Activated CD4-positive, alpha-beta T cell treated with anti-CD3 and anti-CD28 coated beads, Interleukin-2, Interleukin-6, amounts not matched to agents 100 ng/mL and 50 ng/mL, durations not matched to agents 16 hours and 8 hours (primary cell): ENCODE data around the gene SEMA3B.

Experiments
- DNase-seq: peaks from one replicate; pipeline ENCODE4 v3.0.0-alpha.2; 2020

SEMA3B gene

DNA sequence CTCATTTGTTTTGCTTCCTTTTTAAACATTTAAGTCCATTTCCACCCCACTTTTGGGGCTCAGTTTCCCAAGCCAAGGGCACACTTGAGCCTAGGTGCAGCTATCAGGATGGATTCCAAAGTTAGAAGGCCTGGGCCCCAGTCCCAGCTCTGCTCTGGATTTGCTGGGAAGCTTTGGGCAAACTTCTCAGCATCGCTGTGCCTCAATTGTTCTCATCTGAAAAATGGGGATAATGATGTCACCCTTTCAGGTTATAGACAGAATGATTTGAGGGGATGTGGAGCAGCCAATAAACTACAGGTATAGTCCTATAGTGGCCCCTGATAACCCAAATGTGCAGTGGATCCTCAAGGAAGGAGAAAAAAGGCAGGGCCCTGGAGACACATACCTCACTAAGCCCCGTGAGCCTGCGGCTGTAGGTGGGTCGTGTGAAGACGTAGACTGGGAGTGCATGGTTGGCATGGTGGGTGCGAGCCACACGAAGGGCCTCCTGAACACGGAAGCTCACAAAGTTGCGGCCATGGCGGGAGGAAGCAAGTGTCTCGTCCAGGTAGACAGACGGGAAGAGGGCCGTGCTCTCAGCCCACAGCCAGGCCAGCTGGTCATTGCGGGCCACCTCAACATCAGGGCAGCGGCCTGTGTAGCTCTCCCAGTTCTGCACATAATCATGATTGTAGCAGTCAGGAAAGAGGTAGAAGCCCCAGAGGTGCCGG is 50.4 kb downstream of the SEMA3B start:
- DNase-seq, result no peak

DNA sequence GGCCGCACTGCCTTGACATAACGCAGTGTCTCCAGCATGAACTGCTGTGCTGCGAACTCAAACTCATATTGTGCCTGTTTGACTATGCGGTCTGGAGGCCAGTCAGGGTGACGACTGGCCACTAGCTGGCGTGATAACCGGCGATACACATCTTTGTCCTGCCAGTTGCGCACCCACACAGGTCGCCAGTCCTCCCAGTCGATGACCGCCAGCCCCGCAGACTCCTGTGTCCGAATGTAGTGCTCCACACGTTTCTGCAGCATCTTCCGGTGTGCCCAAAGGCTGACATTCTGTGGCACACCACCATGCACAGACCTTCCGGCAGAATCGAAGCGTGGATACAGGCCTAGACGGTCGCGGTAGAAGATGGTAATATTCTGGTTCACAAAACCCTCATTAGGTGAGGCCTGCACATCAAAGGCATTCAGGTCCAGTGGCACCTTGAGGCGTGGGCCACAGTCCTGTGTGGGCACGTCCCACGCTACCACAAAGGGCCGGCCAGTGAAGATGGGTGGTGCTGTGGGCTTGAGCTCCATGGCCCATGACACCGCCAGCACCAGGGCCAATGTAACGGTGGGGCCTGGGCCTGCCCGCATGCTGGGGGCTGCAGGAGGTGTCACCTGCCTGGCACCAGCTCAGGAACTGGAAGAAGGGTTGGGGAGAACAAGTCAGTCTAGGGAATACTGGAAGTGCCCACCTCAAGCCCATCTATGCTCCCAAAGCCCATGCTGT is 51.1 kb downstream of the SEMA3B start:
- no peak for DNase-seq

DNA sequence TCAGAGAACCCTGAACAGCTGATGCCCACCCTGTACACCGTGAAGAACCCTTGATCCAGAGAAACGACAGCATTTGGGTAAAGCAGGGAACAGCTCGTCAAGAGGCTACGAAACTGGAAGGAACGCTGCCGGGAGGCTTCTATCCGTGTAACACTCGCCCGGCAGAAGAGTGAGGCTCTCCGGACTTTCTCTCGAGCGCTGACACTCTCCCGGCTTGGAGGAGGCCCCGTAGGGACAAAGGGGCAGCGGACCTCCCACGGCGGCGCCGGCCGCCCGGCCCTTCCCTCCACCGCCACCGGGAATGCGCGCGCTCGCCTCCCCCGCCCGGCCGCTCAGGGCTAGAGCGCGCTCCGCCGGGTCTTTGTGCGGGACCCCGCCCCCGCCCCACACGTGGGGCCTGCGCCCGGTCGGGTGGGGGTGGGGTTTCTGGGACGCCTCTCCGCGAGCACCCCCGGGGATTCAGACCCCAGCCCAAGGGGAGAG is 51.9 kb downstream of the SEMA3B start:
- peak; percentile 71 for DNase-seq

DNA sequence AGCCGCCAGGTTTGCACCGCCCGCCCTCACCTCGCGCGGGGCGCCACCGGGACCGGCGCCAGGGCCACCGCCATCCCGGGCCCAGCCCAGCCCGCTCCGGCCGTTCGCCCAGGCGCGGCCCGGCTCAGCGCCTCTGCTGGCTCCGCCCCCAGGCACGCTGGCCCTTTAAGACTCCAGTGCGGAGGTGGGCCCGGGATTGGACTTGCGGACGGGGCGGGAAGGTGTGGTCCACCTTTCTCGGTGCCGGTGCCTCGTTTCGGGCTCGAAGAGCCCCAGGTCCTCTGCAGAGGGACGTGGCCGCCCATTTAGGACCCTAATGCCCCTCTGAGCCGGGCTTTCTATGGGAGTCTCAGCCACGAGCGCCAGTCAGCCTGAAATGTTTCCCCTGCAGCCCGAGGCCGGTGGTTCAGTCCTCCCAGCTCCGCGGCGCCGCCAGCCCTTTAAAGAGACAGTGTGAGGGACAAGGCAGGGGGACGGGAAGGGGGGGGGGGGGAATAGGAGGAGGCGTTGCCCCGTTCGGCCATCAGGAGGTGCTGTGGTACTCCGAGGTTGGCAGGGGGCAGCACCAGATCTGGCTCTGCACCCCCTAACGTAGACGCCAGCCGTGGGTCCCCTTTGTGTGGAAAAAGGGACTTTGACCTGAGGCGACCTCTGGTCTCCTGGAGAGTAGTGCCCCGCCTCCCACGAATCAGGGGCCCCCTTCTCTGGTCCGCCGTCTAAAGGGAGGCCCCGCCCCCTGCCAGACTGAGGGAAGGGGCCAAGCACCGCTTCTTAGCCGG is 52.6 kb downstream of the SEMA3B start:
- peak; percentile 89 for DNase-seq

DNA sequence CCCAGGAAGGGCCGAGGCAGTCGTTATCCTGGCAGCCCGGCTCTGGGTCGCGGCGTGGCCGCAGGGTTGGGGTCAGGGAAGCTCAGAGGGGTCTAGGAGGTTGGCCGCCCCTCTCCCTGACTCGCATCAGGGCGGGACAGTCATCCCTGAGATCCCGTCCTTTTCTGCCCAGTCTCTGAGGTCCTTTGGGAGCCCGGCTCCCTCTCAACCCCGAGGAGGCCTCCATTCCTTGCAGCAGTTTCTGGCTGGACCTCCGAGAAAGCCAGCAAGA is 53.1 kb downstream of the SEMA3B start:
- DNase-seq, result no peak

DNA sequence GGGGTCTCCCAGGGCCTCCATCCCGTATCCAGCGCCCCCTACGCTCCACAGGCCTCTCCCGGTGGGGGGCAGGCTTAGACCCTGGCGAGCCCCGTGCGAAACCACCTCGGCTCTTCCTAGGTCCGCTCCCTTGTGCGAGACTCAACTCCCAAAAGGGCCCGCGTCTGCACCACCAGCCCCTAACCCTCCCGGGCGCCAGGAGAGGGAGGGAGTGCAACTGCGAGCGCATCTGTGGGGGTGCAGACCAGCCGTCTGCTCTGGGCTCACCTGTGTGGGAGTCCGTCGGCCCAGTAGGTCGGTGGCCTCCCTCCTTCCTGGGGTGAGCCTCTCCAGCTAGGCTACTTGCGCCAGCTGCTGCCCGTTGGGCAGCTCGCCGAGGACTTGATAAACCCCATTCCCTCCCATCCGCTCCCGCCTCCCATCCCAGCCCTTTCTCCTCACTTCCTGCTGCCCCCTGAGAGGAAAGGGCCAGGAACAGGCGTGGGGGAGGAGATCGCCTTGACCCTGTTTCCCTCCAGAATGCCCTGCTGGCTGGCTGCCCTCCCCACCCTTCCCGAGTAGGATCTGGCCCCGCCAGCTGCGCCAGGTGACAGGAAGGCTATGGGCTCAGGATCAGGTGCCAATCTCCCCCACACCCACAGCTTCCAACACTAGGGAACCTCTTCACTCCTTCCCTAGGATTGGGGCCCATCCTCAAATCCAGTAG is 53.6 kb downstream of the SEMA3B start, which contains the start of gene HYAL2:
HYAL2 (minus strand) TSS at position 360 of the 706 bp plus-strand sequence. CDS start 2,256 bp downstream, outside the sequence.
- no peak for DNase-seq

DNA sequence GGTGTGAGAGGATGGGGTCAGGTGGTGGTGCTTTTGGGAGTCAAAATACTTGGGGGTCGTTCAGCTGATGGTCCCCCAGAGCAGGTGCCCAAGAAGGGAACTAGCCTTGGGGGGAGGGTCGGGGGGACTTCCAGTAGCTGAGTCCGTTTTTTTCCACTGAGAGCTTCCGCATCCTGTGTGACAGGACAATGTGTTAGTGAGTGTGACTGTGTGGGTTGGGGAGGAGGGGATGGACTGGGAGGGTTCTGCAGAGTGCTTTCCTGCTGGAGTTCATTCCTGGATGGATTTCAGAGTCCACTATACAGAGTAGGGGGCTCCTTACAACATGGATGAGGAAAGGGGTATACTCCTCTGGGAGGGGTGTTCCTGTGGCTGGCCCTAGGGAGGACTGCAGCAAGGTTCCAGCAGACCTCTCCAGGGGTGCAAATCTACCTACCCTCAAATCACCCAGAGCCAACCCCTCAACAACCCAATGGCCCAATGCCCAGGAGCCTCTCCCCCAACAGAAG is 54.2 kb downstream of the SEMA3B start:
- no peak for DNase-seq

DNA sequence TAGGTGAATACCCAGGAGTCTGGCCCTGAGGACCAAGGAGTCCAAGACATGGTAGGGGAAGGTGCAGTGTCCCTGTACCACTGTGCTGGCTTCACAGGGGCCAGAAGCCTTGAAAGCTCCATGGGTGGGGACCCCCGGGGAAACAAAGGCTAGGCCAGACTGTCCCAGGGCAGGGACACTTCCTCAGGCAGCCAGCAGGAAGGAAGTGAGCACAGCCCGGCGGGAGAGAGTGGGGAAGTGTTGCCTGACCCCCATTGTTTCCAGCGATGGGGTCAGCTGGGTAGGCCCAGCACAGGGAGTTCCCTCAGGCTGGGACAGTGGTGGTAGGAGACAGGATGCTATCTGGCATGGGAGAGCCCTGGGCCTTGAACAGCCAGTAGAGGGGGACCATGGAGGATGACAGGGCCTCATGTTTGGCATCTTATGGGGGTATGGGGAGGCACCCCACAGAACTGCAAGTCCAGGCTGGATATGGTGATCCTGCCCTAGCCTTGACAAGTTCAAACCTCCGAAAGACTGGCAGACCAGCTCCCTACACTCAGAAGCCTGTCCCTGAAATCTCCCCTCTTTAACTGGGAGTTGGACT is 54.8 kb downstream of the SEMA3B start:
- DNase-seq, result no peak

DNA sequence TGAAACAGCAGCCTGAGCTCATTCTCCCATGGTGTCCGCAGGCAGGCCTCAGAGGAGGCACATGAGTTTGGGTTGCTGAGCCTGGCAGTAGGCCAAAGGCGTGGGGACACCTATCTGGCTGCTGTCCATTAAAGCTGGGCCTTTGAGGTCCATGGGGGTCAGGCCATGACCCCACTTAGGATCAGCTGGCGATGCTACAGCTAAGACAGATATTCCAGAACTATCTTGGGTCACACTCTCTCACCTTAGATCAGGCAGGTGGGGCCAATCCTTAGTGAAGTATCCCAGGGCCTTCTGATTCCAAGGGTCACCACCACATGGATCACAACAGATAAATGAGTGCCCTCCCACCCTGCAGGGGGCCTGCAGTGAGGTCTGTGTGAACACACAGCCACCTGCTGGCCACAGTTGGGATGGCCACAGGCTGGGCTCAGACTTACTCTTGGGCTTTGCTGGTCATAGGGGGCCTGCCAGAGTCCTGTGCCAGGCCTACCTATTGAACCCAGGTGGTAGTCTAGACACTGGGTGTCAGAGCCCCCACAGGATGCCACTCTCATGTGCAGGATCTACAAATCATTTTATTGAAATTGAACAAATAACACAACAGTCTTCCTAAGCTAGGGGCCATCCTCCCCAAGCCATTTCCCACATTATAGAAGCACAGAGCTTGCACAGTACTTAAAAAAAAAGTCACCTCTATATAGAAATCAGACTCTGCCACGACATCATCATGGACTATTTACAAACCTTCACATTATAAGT is 55.6 kb downstream of the SEMA3B start:
- peak; percentile 71 for DNase-seq

DNA sequence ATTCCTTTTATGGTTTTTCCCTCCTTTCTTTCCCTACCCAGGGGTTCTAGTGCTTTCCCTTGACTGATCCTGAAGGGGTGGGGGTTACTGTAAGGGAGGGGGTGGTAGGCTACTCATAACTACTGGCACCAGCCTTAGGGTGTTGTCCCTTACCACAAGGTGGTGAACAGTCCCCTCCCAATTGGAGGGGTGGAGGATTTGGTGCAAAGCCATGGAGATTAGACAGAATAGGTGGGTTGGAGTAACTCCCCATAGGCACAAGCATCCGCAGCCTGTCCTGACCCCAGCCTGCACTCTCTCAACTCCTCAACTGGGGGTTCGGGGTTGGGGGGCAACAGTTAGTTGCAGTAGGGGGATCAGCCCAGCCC is 56.1 kb downstream of the SEMA3B start:
- DNase-seq, result no peak

DNA sequence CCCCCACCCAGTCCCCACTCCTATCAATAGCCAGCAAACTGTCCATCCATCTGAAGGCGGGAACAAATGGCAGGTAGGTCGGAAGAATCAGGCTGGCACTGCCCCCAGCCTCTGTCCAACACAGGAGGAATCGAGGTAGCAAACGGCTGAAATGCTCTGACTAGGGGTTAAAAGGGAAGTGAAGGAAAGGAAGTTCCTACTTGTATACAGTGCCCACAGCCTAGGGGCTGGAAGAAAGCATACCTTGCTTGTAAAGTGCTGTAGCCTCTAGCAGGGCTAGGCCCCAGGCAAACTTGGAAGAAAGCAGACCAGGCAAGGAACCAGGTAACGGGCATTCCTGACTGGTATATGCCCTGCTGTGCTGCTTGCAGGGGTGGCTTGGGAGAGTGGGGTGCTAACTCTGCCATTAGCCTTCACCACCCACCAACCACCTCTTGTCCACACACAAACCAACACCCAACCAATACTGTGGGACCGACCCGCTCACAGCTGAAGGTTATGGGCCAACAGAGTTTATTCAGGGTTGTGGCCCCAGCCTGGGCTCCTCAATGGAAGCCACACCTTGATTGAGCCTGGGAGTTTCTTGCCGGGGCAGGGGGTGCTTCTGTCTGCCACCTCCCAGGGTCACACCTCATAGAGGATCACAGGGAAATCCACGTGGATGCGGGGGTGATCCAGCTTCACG is 56.7 kb downstream of the SEMA3B start:
- DNase-seq, result no peak

DNA sequence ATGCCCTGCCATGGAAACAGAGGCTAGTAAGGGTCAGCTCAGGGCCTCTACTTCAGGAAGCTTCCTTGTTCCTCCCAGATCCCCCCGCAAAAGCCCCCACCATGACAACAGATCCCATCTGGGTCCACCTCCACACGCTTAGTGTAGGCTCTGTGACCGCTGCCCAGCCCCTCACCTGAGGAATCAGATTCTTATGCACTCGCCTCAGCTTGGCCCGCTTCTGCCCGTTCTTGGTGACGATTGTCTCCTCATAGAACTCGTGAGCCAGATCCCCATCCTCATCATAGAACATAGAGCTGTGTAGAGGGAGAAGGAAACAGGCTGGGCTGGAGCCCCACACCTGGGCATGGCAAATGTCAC is 57.2 kb downstream of the SEMA3B start:
- no peak for DNase-seq

DNA sequence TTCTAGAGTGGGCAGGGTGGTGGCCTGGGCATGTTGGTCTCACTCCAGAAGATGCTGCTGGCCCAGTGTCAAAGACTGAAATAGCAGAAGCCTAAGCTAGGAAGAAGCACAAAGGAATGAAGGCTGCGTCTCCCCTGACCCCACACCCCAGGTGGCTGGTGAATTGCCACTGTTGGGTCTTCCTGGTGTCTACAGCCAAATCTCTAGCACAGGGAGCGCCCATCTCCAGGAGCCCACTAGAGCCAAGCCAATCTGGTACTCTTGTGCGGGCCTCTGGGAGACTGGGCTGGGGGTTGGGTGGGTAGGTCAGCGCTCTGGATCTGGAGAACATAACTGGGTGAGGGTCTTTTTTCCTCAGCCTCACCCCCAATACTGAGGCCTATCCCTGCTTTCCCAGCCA is 58.2 kb downstream of the SEMA3B start:
- DNase-seq, result no peak
